H9 (cell line): Measurements from ENCODE around the gene CTNNBL1. TPM values are rescaled to one million over a fixed set of nuclear protein-coding genes. Genes with fewer than 3 reads are reported as not detected.

Experiments
- DNase-seq: peaks from one replicate; pipeline ENCODE4 v3.0.0-alpha.2; 2017
- H2AFZ ChIP-seq: one replicate; pipeline ENCODE4 v1.6.1; 2013; ENCODE audit warnings: mild to moderate bottlenecking, low read length, control low read depth, moderate library complexity
- H2AK5ac ChIP-seq: 2 replicates; pipeline ENCODE4 v1.6.1; 2013; ENCODE audit warnings: low read length, control low read depth, mixed read lengths; ENCODE audit not compliant: insufficient read length
- H2BK120ac ChIP-seq: one replicate; pipeline ENCODE4 v1.6.1; 2013; ENCODE audit warnings: low read depth, mild to moderate bottlenecking, low read length, control low read depth, inconsistent platforms; ENCODE audit not compliant: poor library complexity, severe bottlenecking
- H2BK12ac ChIP-seq: 2 replicates; pipeline ENCODE4 v1.6.1; 2013; ENCODE audit warnings: low read length, control low read depth, mixed read lengths, low read depth; ENCODE audit not compliant: insufficient read length
- H2BK15ac ChIP-seq: 2 replicates; pipeline ENCODE4 v1.6.1; 2013; ENCODE audit warnings: low read depth, low read length, control low read depth
- H2BK20ac ChIP-seq: one replicate; pipeline ENCODE4 v1.6.1; 2013; ENCODE audit warnings: low read depth, mild to moderate bottlenecking, low read length, control low read depth, inconsistent platforms; ENCODE audit not compliant: poor library complexity, severe bottlenecking
- H2BK5ac ChIP-seq: 2 replicates; pipeline ENCODE4 v1.6.1; 2013; ENCODE audit warnings: low read length, control low read depth, mixed read lengths; ENCODE audit not compliant: insufficient read length
- H3K14ac ChIP-seq: 2 replicates; pipeline ENCODE4 v1.6.1; 2013; ENCODE audit warnings: low read length, control low read depth; ENCODE audit not compliant: insufficient read depth
- H3K18ac ChIP-seq: 2 replicates; pipeline ENCODE4 v1.6.1; 2013; ENCODE audit warnings: low read depth, mild to moderate bottlenecking, mixed read lengths, low read length, control low read depth; ENCODE audit not compliant: insufficient read length
- H3K23ac ChIP-seq: 2 replicates; pipeline ENCODE4 v1.6.1; 2013; ENCODE audit warnings: low read length, control low read depth, mixed read lengths, low read depth; ENCODE audit not compliant: insufficient read length
- H3K23me2 ChIP-seq: 2 replicates; pipeline ENCODE4 v1.6.1; 2013; ENCODE audit warnings: low read depth, mild to moderate bottlenecking, mixed read lengths, low read length, control low read depth; ENCODE audit not compliant: insufficient read length, poor library complexity, severe bottlenecking
- H3K27ac ChIP-seq: 2 replicates; pipeline ENCODE4 v1.5.1; 2013; ENCODE audit warnings: low read length, control low read depth, mixed read lengths, low read depth; ENCODE audit not compliant: insufficient read length
- H3K27me3 ChIP-seq: 2 replicates; pipeline ENCODE4 v1.6.1; 2013; ENCODE audit warnings: low read length, control low read depth, inconsistent platforms; ENCODE audit not compliant: insufficient read depth
- H3K4ac ChIP-seq: 2 replicates; pipeline ENCODE4 v1.6.1; 2013; ENCODE audit warnings: low read depth, mild to moderate bottlenecking, control low read depth, inconsistent platforms, low read length, moderate library complexity
- H3K4me1 ChIP-seq: 2 replicates; pipeline ENCODE4 v1.6.1; 2013; ENCODE audit warnings: low read length, control low read depth, inconsistent platforms; ENCODE audit not compliant: insufficient read depth
- H3K4me2 ChIP-seq: 2 replicates; pipeline ENCODE4 v1.6.1; 2013; ENCODE audit warnings: low read length, control low read depth, mixed read lengths; ENCODE audit not compliant: insufficient read length, insufficient read depth
- H3K56ac ChIP-seq: 2 replicates; pipeline ENCODE4 v1.6.1; 2013; ENCODE audit warnings: low read depth, mild to moderate bottlenecking, mixed read lengths, low read length, control low read depth; ENCODE audit not compliant: insufficient read length
- H3K79me1 ChIP-seq: 2 replicates; pipeline ENCODE4 v1.6.1; 2013; ENCODE audit warnings: low read depth, mild to moderate bottlenecking, moderate library complexity, low read length, control low read depth, inconsistent platforms; ENCODE audit not compliant: insufficient read depth, poor library complexity, severe bottlenecking
- H3K79me2 ChIP-seq: 2 replicates; pipeline ENCODE4 v1.6.1; 2013; ENCODE audit warnings: low read length, control low read depth, inconsistent platforms; ENCODE audit not compliant: insufficient read depth
- H3K9ac ChIP-seq: 2 replicates; pipeline ENCODE4 v1.6.1; 2013; ENCODE audit warnings: low read length, control low read depth, mixed read lengths; ENCODE audit not compliant: insufficient read length; ENCODE audit errors: extremely low read depth
- H3K9me3 ChIP-seq: one replicate; pipeline ENCODE4 v1.6.1; 2013; ENCODE audit warnings: low read depth, low read length, inconsistent platforms; ENCODE audit not compliant: control insufficient read depth
- H3T11ph ChIP-seq: one replicate; pipeline ENCODE4 v1.6.1; 2013; ENCODE audit warnings: mild to moderate bottlenecking, low read length, control low read depth, inconsistent platforms
- H4K20me1 ChIP-seq: one replicate; pipeline ENCODE4 v1.6.1; 2013; ENCODE audit not compliant: control insufficient read depth, insufficient read length, insufficient read depth
- H4K5ac ChIP-seq: 2 replicates; pipeline ENCODE4 v1.6.1; 2013; ENCODE audit warnings: low read depth, mild to moderate bottlenecking, mixed read lengths, low read length, control low read depth; ENCODE audit not compliant: insufficient read length
- H4K8ac ChIP-seq: replicated peaks from 2 replicates; pipeline ENCODE4 v1.6.1; 2013; ENCODE audit warnings: low read length, control low read depth, mixed read lengths, low read depth; ENCODE audit not compliant: insufficient read length
- H4K91ac ChIP-seq: 2 replicates; pipeline ENCODE4 v1.6.1; 2013; ENCODE audit warnings: low read depth, mild to moderate bottlenecking, moderate library complexity, mixed read lengths, low read length, control low read depth; ENCODE audit not compliant: insufficient read length
- H3K27ac Mint-ChIP-seq, 3 experiments: 2 replicates in 2 of 3; 3 replicates in 1 of 3; pipeline ENCODE4 v1.8.0; 2020 to 2021; ENCODE audit warnings: mixed read lengths in 3 of 3, mild to moderate bottlenecking in 1 of 3, moderate library complexity in 1 of 3
- H3K27me3 Mint-ChIP-seq: 2 replicates; pipeline ENCODE4 v1.8.0; 2021; ENCODE audit warnings: low read depth, mild to moderate bottlenecking, moderate library complexity, mixed read lengths
- H3K36me3 Mint-ChIP-seq, 3 experiments: 2 replicates in 2 of 3; 3 replicates in 1 of 3; pipeline ENCODE4 v1.8.0; 2020 to 2021; ENCODE audit warnings: low read depth in 3 of 3, mixed read lengths in 3 of 3; ENCODE audit not compliant: insufficient read depth in 1 of 3
- H3K4me1 Mint-ChIP-seq, 2 experiments: 2 replicates each; pipeline ENCODE4 v1.8.0; 2020; ENCODE audit warnings: mixed read lengths in 2 of 2
- H3K4me3 Mint-ChIP-seq, 2 experiments: 2 replicates in 1 of 2; 3 replicates in 1 of 2; pipeline ENCODE4 v1.8.0; 2020 to 2021; ENCODE audit warnings: mild to moderate bottlenecking in 2 of 2, mixed read lengths in 2 of 2, moderate library complexity in 1 of 2
- H3K9me3 Mint-ChIP-seq, 2 experiments: 2 replicates in 1 of 2; 3 replicates in 1 of 2; pipeline ENCODE4 v1.8.0; 2020; ENCODE audit warnings: mild to moderate bottlenecking in 2 of 2, mixed read lengths in 2 of 2, moderate library complexity in 1 of 2
- WGBS: extraction: QIAGEN DNeasy Blood & Tissue Kit; methylation state at CpG from one replicate; pipeline ENCODE4 v1.1.7; 2013; ENCODE audit warnings: missing lambda C conversion rate, low lambda C conversion rate, mixed read lengths; ENCODE audit not compliant: insufficient read length; ENCODE audit errors: extremely low coverage; 5-methylcytosine and 5-hydroxymethylcytosine counted together
- total RNA-seq: library from RNA; stranded (reverse); gene quantifications from 2 replicates; pipeline ENCODE4 v1.2.1, GENCODE V29; 2021
- TF ChIP-seq, protein P1 (sequence below): fragments of 200-600 bp; sonication (generic); conservative IDR thresholded peaks from 3 replicates; pipeline ENCODE4 v1.8.0; 2021; ENCODE audit warnings: antibody characterized with exemption, mild to moderate bottlenecking

The CTNNBL1 gene
- total RNA-seq, 1 experiment from 2014 or later: 67.2 TPM

DNA sequence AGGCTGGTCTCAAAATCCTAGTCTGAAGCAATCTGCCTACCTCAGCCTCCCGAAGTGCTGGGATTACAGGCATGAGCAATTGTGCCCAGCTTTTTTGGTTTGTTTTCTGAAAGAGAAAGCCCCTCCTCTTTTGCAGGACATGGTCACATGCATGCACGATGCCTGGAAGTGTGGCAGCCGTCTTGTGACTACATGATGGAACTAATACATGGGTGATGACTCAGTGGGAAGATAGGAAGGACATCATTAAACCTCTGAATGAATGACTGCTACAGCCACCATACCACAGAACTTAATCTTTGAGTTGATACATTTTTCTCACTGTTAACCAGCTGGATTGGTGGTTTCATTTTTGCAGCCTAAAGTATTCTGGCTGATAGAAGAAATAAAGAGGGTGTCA is 13.4 kb upstream of the CTNNBL1 start:
- no peak overlapping the region for H3K18ac ChIP-seq
- no peak overlapping the region for H3K9ac ChIP-seq
- TF ChIP-seq, protein P1, sequence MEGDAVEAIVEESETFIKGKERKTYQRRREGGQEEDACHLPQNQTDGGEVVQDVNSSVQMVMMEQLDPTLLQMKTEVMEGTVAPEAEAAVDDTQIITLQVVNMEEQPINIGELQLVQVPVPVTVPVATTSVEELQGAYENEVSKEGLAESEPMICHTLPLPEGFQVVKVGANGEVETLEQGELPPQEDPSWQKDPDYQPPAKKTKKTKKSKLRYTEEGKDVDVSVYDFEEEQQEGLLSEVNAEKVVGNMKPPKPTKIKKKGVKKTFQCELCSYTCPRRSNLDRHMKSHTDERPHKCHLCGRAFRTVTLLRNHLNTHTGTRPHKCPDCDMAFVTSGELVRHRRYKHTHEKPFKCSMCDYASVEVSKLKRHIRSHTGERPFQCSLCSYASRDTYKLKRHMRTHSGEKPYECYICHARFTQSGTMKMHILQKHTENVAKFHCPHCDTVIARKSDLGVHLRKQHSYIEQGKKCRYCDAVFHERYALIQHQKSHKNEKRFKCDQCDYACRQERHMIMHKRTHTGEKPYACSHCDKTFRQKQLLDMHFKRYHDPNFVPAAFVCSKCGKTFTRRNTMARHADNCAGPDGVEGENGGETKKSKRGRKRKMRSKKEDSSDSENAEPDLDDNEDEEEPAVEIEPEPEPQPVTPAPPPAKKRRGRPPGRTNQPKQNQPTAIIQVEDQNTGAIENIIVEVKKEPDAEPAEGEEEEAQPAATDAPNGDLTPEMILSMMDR: no peak
- no peak overlapping the region for H2BK15ac ChIP-seq
- DNase-seq: no peak
- no peak overlapping the region for H2BK12ac ChIP-seq
- H3K4me1 Mint-ChIP-seq: peaks cover 0 to 7% of the 10 kb centered on the region in 2 experiments; a peak in 3 of 4 replicates
- no peak overlapping the region for H3K27ac Mint-ChIP-seq
- no peaks in the 10 kb centered on the region for H4K20me1 ChIP-seq
- H4K5ac ChIP-seq: no peak overlapping the region
- H3K27me3 Mint-ChIP-seq: peaks cover 13% of the 10 kb centered on the region
- H3K9me3 Mint-ChIP-seq: no peaks in the 10 kb centered on the region
- no peak overlapping the region for H3K23ac ChIP-seq
- no peak overlapping the region for H2BK20ac ChIP-seq
- no peak overlapping the region for H3K4me2 ChIP-seq
- H3K4ac ChIP-seq: no peak overlapping the region
- H2BK5ac ChIP-seq: no peak overlapping the region
- H3K4me3 Mint-ChIP-seq: no peak overlapping the region
- H3K23me2 ChIP-seq: no peaks in the 10 kb centered on the region
- H4K8ac ChIP-seq: no peak overlapping the region
- WGBS: no CpG with 5 or more reads among the region's 3 CpGs
- H3K27me3 ChIP-seq: no peaks in the 10 kb centered on the region
- H3K14ac ChIP-seq: no peak overlapping the region
- H4K91ac ChIP-seq: no peak overlapping the region
- H2AFZ ChIP-seq: no peak overlapping the region
- no peaks in the 10 kb centered on the region for H3K79me2 ChIP-seq
- no peak overlapping the region for H2BK120ac ChIP-seq
- no peaks in the 10 kb centered on the region for H3K4me1 ChIP-seq
- no peak overlapping the region for H3T11ph ChIP-seq
- no peaks in the 10 kb centered on the region for H3K9me3 ChIP-seq
- H2AK5ac ChIP-seq: no peak overlapping the region
- no peaks in the 10 kb centered on the region for H3K36me3 Mint-ChIP-seq
- no peaks in the 10 kb centered on the region for H3K79me1 ChIP-seq
- H3K27ac ChIP-seq: no peak overlapping the region
- no peak overlapping the region for H3K56ac ChIP-seq
